Mesenchymal stem cell (in vitro differentiated cells and primary cell): Measurements from ENCODE around the gene IQCH.

Experiments
- DNase-seq: peaks from one replicate; pipeline ENCODE4 v3.0.0-alpha.2; 2013
- H2AFZ ChIP-seq: one replicate; pipeline ENCODE4 v1.6.1; 2013; ENCODE audit warnings: low read depth, mild to moderate bottlenecking, control low read depth, inconsistent platforms, low read length, moderate library complexity
- H2AK5ac ChIP-seq: 2 replicates; pipeline ENCODE4 v1.6.1; 2013; ENCODE audit warnings: low read length, moderate library complexity, mild to moderate bottlenecking, inconsistent platforms; ENCODE audit not compliant: severe bottlenecking
- H2BK120ac ChIP-seq: one replicate; pipeline ENCODE4 v1.6.1; 2013; ENCODE audit warnings: low read depth, mild to moderate bottlenecking, inconsistent platforms, low read length, moderate library complexity
- H2BK12ac ChIP-seq, 2 experiments: one replicate each; pipeline ENCODE4 v1.6.1; 2013; ENCODE audit warnings: inconsistent platforms in 2 of 2, low read length in 2 of 2, mild to moderate bottlenecking in 2 of 2, moderate library complexity in 2 of 2, control low read depth in 1 of 2
- H2BK15ac ChIP-seq: one replicate; pipeline ENCODE4 v1.6.1; 2013; ENCODE audit warnings: mild to moderate bottlenecking, low read depth, inconsistent platforms; ENCODE audit not compliant: poor library complexity, severe bottlenecking
- H2BK5ac ChIP-seq: 2 replicates; pipeline ENCODE4 v1.6.1; 2013; ENCODE audit warnings: low read depth, mild to moderate bottlenecking, low read length, control low read depth, inconsistent platforms; ENCODE audit not compliant: poor library complexity, severe bottlenecking
- H3K14ac ChIP-seq, 2 experiments: one replicate each; pipeline ENCODE4 v1.6.1; 2013; ENCODE audit warnings: inconsistent platforms in 2 of 2, low read length in 2 of 2, control low read depth in 1 of 2, mild to moderate bottlenecking in 1 of 2, moderate library complexity in 1 of 2
- H3K18ac ChIP-seq, 2 experiments: one replicate each; pipeline ENCODE4 v1.6.1; 2013; ENCODE audit warnings: inconsistent platforms in 2 of 2, low read length in 2 of 2, control low read depth in 1 of 2, low read depth in 1 of 2, mild to moderate bottlenecking in 1 of 2
- H3K23ac ChIP-seq, 2 experiments: one replicate each; pipeline ENCODE4 v1.6.1; 2013; ENCODE audit warnings: inconsistent platforms in 2 of 2, low read length in 2 of 2, mild to moderate bottlenecking in 2 of 2, moderate library complexity in 2 of 2, control low read depth in 1 of 2
- H3K27ac ChIP-seq: 2 replicates; pipeline ENCODE4 v1.5.1; 2013; ENCODE audit warnings: mild to moderate bottlenecking, moderate library complexity, low read length, control low read depth, inconsistent platforms; ENCODE audit not compliant: poor library complexity, severe bottlenecking
- H3K27me3 ChIP-seq, 2 experiments: 2 replicates each; pipeline versions ENCODE4 v1.6.1 to v1.7.0; 2013; ENCODE audit warnings: low read length in 2 of 2, mild to moderate bottlenecking in 2 of 2, moderate library complexity in 2 of 2, control low read depth in 1 of 2, inconsistent platforms in 1 of 2; ENCODE audit not compliant: control insufficient read depth in 1 of 2, insufficient read depth in 1 of 2
- H3K36me3 ChIP-seq, 2 experiments: 2 replicates each; pipeline versions ENCODE4 v1.6.1 to v1.7.0; 2013; ENCODE audit warnings: low read length in 2 of 2, control low read depth in 1 of 2, inconsistent platforms in 1 of 2, low read depth in 1 of 2, mild to moderate bottlenecking in 1 of 2; ENCODE audit not compliant: insufficient read depth in 2 of 2, control insufficient read depth in 1 of 2
- H3K4ac ChIP-seq, 2 experiments: one replicate each; pipeline ENCODE4 v1.6.1; 2013; ENCODE audit warnings: inconsistent platforms in 2 of 2, low read length in 2 of 2, mild to moderate bottlenecking in 2 of 2, moderate library complexity in 2 of 2, control low read depth in 1 of 2, low read depth in 1 of 2
- H3K4me1 ChIP-seq: 2 replicates; pipeline ENCODE4 v1.6.1; 2013; ENCODE audit warnings: low read depth, low read length, control low read depth; ENCODE audit not compliant: control insufficient read depth, insufficient read depth
- H3K4me2 ChIP-seq: 2 replicates; pipeline ENCODE4 v1.6.1; 2013; ENCODE audit warnings: low read length, mild to moderate bottlenecking, inconsistent platforms; ENCODE audit not compliant: poor library complexity, severe bottlenecking
- H3K4me3 ChIP-seq, 2 experiments: 2 replicates each; pipeline versions ENCODE4 v1.5.1 to v1.7.0; 2013; ENCODE audit warnings: low read length in 2 of 2, mild to moderate bottlenecking in 2 of 2, control low read depth in 1 of 2, low read depth in 1 of 2; ENCODE audit not compliant: insufficient read depth in 1 of 2
- H3K79me1 ChIP-seq: replicated peaks from 2 replicates; pipeline ENCODE4 v1.6.1; 2013; ENCODE audit warnings: mild to moderate bottlenecking, control low read depth, low read length, inconsistent platforms; ENCODE audit not compliant: poor library complexity, severe bottlenecking
- H3K9ac ChIP-seq: 2 replicates; pipeline ENCODE4 v1.7.0; 2013; ENCODE audit warnings: mild to moderate bottlenecking, low read length, moderate library complexity
- H3K9me3 ChIP-seq: 2 replicates; pipeline ENCODE4 v1.7.0; 2013; ENCODE audit warnings: mild to moderate bottlenecking, low read length; ENCODE audit not compliant: control insufficient read depth
- H4K8ac ChIP-seq: one replicate; pipeline ENCODE4 v1.6.1; 2013; ENCODE audit warnings: inconsistent platforms, mild to moderate bottlenecking, low read length, moderate library complexity
- H4K91ac ChIP-seq: one replicate; pipeline ENCODE4 v1.6.1; 2013; ENCODE audit warnings: mild to moderate bottlenecking, low read length, inconsistent platforms
- WGBS: methylation state at CpG from one replicate; pipeline ENCODE4 v1.1.7; 2013; ENCODE audit warnings: mixed read lengths; 5-methylcytosine and 5-hydroxymethylcytosine counted together

The IQCH gene

DNA sequence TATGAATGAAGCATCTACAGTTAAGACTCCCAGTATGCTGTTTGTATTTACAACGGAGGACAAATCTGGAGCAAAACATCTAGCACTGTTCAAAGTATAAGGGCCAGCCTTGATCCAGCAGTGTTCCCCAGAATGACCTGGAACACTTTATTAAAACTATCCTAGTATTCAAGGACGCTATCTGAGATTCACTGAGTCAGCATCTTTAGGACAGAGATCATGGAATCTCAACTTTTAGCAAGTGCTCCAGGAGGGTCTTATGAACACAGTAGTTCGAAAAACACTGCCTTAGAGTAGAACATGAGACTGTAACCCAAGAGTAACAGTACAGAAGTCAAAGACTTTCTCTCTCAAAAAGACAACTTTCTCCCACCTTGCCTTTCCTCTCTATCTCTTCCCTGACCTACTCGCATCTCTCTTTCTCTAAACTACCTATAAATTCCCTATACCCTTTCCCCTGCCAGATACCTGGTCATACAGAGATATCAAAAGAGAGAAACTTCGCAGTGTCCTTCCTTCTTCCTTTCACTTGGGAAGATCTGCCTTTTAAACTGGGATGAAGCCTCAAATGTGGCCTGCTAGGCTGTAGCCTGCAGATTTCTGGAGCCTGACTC, 43.9 kb upstream of the IQCH start:
- H3K14ac ChIP-seq: no peak overlapping the region
- peaks cover 0 to 41% of the 10 kb centered on the region in 2 experiments for H3K36me3 ChIP-seq
- H4K8ac ChIP-seq: no peak overlapping the region
- H2BK120ac ChIP-seq: no peak overlapping the region
- H3K4me3 ChIP-seq: no peak overlapping the region
- H2BK15ac ChIP-seq: no peak overlapping the region
- H2AFZ ChIP-seq: no peak overlapping the region
- no peak overlapping the region for H2BK12ac ChIP-seq
- DNase-seq: no peak
- no peak overlapping the region for H3K4ac ChIP-seq
- H2BK5ac ChIP-seq: no peak overlapping the region
- no peak overlapping the region for H2AK5ac ChIP-seq
- H3K4me1 ChIP-seq: no peaks in the 10 kb centered on the region
- 97% methylated on average over 5 of the region's 5 CpGs for WGBS
- H3K27me3 ChIP-seq: no peaks in the 10 kb centered on the region
- H3K9me3 ChIP-seq: no peaks in the 10 kb centered on the region
- H3K23ac ChIP-seq: no peak overlapping the region
- no peak overlapping the region for H3K18ac ChIP-seq
- no peak overlapping the region for H3K9ac ChIP-seq
- no peak overlapping the region for H3K27ac ChIP-seq
- H3K79me1 ChIP-seq: peaks cover 9% of the 10 kb centered on the region
- no peak overlapping the region for H4K91ac ChIP-seq
- no peak overlapping the region for H3K4me2 ChIP-seq

GRCh38 chr15:67212684-67213367, 41.8 kb upstream of the IQCH start:
- no peak for DNase-seq
- Histone ChIP-seq H3K79me1 (peaks cover 9% of the 10 kb centered on the region), H3K4me2 (no peak overlapping the region), H2AK5ac (no peak overlapping the region), H3K4me3 (no peak overlapping the region), H3K23ac (no peak overlapping the region), H3K18ac (no peak overlapping the region), H2BK15ac (no peak overlapping the region), H4K91ac (no peak overlapping the region), H2BK120ac (no peak overlapping the region), H2AFZ (no peak overlapping the region), H2BK5ac (no peak overlapping the region), H3K36me3 (peaks cover 0 to 24% of the 10 kb centered on the region in 2 experiments), H3K9ac (no peak overlapping the region), H2BK12ac (no peak overlapping the region), H3K14ac (no peak overlapping the region), H3K4me1 (no peaks in the 10 kb centered on the region), H3K4ac (no peak overlapping the region), H3K27ac (no peak overlapping the region), H4K8ac (no peak overlapping the region), H3K9me3 (no peaks in the 10 kb centered on the region), H3K27me3 (no peaks in the 10 kb centered on the region)
- 100% methylated on average over 3 of the region's 4 CpGs for WGBS

DNA sequence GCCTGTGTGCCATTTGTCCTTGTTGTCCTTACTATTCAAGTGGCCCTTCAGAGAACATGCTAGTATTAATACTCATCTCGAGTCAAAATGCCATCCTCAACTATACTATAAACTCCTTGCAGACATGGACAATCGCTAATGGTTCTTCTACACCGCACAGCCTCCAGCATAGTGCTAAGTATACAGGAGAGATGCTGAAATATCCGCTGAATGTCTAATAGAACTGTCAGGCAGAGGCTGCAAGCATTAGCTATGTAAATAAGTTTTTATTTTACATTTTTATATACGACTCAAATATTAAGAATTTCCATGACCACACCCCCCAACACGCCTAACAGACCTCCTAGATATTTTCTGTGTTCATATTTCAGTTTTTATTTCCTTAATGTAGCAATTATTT, 39.5 kb upstream of the IQCH start:
- H2BK12ac ChIP-seq: no peak overlapping the region
- H2AFZ ChIP-seq: no peak overlapping the region
- no peak overlapping the region for H3K9ac ChIP-seq
- no peak overlapping the region for H3K4me2 ChIP-seq
- H4K8ac ChIP-seq: no peak overlapping the region
- no peak overlapping the region for H2BK5ac ChIP-seq
- H4K91ac ChIP-seq: no peak overlapping the region
- 98% methylated on average over 4 of the region's 6 CpGs for WGBS
- no peak for DNase-seq
- no peak overlapping the region for H3K23ac ChIP-seq
- H3K18ac ChIP-seq: no peak overlapping the region
- no peak overlapping the region for H3K4ac ChIP-seq
- no peaks in the 10 kb centered on the region for H3K27me3 ChIP-seq
- H3K9me3 ChIP-seq: no peaks in the 10 kb centered on the region
- H2BK120ac ChIP-seq: no peak overlapping the region
- H3K36me3 ChIP-seq: peaks cover 0 to 26% of the 10 kb centered on the region in 2 experiments
- no peak overlapping the region for H3K14ac ChIP-seq
- H2AK5ac ChIP-seq: no peak overlapping the region
- H3K4me3 ChIP-seq: no peak overlapping the region
- H3K4me1 ChIP-seq: no peaks in the 10 kb centered on the region
- H3K79me1 ChIP-seq: peaks cover 14% of the 10 kb centered on the region
- H2BK15ac ChIP-seq: no peak overlapping the region
- H3K27ac ChIP-seq: no peak overlapping the region

- no peak overlapping the region for H3K14ac ChIP-seq
- no peak overlapping the region for H2BK15ac ChIP-seq
- no peak overlapping the region for H3K4me2 ChIP-seq
- H2BK120ac ChIP-seq: no peak overlapping the region
- H4K91ac ChIP-seq: no peak overlapping the region
- H3K27me3 ChIP-seq: no peaks in the 10 kb centered on the region
- no peak overlapping the region for H3K9ac ChIP-seq
- no peaks in the 10 kb centered on the region for H3K9me3 ChIP-seq
- no peak overlapping the region for H3K4me3 ChIP-seq
- H2AK5ac ChIP-seq: no peak overlapping the region
- no peak overlapping the region for H3K4ac ChIP-seq
- H2BK12ac ChIP-seq: no peak overlapping the region
- no peak overlapping the region for H2BK5ac ChIP-seq
- DNase-seq: no peak
- peaks cover 6% of the 10 kb centered on the region for H3K79me1 ChIP-seq
- no peaks in the 10 kb centered on the region for H3K4me1 ChIP-seq
- H3K18ac ChIP-seq: no peak overlapping the region
- no peak overlapping the region for H4K8ac ChIP-seq
- H3K27ac ChIP-seq: no peak overlapping the region
- no peak overlapping the region for H2AFZ ChIP-seq
- no peak overlapping the region for H3K23ac ChIP-seq
- peaks cover 0 to 34% of the 10 kb centered on the region in 2 experiments for H3K36me3 ChIP-seq
Observed at GRCh38 chr15:67216859-67217258, 37.7 kb upstream of the IQCH start.
